Upper lobe of right lung (tissue), 1 donor: Measurements from ENCODE around the gene POFUT2. TPM values are rescaled to one million over a fixed set of nuclear protein-coding genes. Genes with fewer than 3 reads are reported as not detected.

ENCODE experiments used
- ATAC-seq: fragments of 200-7000 bp; cut with Tn5 transposase; one replicate; pipeline ENCODE4 v1.9.1; 2020; ENCODE audit warnings: mild to moderate bottlenecking, moderate library complexity
- DNase-seq: peaks from one replicate; pipeline ENCODE4 v3.0.0-alpha.2; 2020
- H3K27ac ChIP-seq: fragments of 200-600 bp; one replicate; pipeline ENCODE4 v1.8.0; 2022
- H3K27me3 ChIP-seq: fragments of 200-600 bp; one replicate; pipeline ENCODE4 v1.8.0; 2022; ENCODE audit warnings: mild to moderate bottlenecking
- H3K36me3 ChIP-seq: fragments of 200-600 bp; one replicate; pipeline ENCODE4 v1.8.0; 2022
- H3K4me1 ChIP-seq: fragments of 200-600 bp; one replicate; pipeline ENCODE4 v1.8.0; 2022
- H3K4me3 ChIP-seq: fragments of 200-600 bp; one replicate; pipeline ENCODE4 v1.8.0; 2022; ENCODE audit warnings: mild to moderate bottlenecking
- H3K9me3 ChIP-seq: fragments of 200-600 bp; one replicate; pipeline ENCODE4 v1.8.0; 2022
- CTCF ChIP-seq: fragments of 200-600 bp; IDR thresholded peaks from one replicate; pipeline ENCODE4 v1.8.0; 2022; ENCODE audit warnings: antibody characterized with exemption
- intact Hi-C: fragments of 100-400 bp; cut with DNase I; formaldehyde crosslinking; loops from one replicate; pipeline ENCODE4 v1.11.0; 2022
- total RNA-seq: library from RNA; stranded (reverse); fragmentation: NEBNext Ultra II Directional; extraction: Animal tissue kit (Norgen Biotek cat#: 25700); gene quantifications from one replicate; pipeline ENCODE4 v1.2.1, GENCODE V29; 2021
- donor health status: DM: no; HTN: yes; CAD: no; lungs with severe emphysema.

POFUT2 gene
- total RNA-seq, 1 donor from 2014 or later, result 29.0 TPM

- Histone ChIP-seq H3K9me3 (no peaks in the 10 kb centered on the region), H3K4me1 (peaks cover 3% of the 10 kb centered on the region), H3K4me3 (no peak overlapping the region), H3K27ac (no peak overlapping the region), H3K27me3 (peaks cover 17% of the 10 kb centered on the region), H3K36me3 (peaks cover 11% of the 10 kb centered on the region)
- intact Hi-C loops, result no loop called here
- DNase-seq (no peak), ATAC-seq (no peak)
- no peak for TF ChIP-seq CTCF
Measured at GRCh38 chr21:45259206-45259840, 28.4 kb downstream of the POFUT2 start.

- Histone ChIP-seq H3K4me1 (peaks cover 3% of the 10 kb centered on the region), H3K27ac (no peak overlapping the region), H3K4me3 (no peak overlapping the region), H3K27me3 (peaks cover 20% of the 10 kb centered on the region), H3K9me3 (no peaks in the 10 kb centered on the region), H3K36me3 (peaks cover 3% of the 10 kb centered on the region)
- intact Hi-C loops, result no loop called here
- no peak for TF ChIP-seq CTCF
- peak; percentile 52 for DNase-seq
- ATAC-seq, result no peak
Measured at GRCh38 chr21:45258466-45258865, 29.2 kb downstream of the POFUT2 start.

DNA sequence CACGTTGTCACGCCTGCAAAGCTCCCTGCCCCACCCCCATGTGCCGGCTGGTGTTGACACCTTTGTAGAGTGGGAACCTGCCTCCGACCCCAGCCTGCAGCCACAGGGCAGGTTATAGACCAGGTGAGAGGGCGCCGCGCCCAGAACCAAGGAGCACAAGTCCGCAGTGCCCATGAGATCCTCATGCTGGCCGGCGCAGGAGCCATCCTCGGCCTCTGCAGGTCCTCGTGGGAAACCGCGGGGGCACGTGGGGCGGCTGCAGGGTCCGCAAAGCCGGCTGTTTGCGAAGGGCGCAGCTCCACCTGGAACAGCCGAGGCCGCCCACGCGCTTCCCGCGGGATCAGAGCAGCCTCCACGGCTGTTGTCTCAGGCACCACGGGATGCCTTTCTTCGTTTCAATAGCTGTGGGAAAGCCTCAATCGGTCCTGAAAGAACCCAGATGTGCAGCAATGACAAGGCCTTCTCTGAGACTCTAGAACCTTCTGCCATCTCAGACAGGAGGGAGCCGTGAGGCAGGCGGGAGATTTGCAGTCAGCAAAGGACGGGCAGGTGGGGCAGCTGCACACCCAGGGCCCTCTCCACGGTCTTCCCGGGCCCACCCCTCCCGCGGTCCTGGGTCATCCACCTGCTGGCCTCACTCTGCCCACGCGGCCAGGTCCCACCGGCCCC, 29.9 kb downstream of the POFUT2 start:
- Histone ChIP-seq H3K36me3 (no peaks in the 10 kb centered on the region), H3K27me3 (peaks cover 20% of the 10 kb centered on the region), H3K9me3 (no peaks in the 10 kb centered on the region), H3K4me3 (no peak overlapping the region), H3K4me1 (peaks cover 3% of the 10 kb centered on the region), H3K27ac (no peak overlapping the region)
- ATAC-seq, result no peak
- intact Hi-C loops, result no loop called here
- DNase-seq, result no peak
- no peak for TF ChIP-seq CTCF

DNA sequence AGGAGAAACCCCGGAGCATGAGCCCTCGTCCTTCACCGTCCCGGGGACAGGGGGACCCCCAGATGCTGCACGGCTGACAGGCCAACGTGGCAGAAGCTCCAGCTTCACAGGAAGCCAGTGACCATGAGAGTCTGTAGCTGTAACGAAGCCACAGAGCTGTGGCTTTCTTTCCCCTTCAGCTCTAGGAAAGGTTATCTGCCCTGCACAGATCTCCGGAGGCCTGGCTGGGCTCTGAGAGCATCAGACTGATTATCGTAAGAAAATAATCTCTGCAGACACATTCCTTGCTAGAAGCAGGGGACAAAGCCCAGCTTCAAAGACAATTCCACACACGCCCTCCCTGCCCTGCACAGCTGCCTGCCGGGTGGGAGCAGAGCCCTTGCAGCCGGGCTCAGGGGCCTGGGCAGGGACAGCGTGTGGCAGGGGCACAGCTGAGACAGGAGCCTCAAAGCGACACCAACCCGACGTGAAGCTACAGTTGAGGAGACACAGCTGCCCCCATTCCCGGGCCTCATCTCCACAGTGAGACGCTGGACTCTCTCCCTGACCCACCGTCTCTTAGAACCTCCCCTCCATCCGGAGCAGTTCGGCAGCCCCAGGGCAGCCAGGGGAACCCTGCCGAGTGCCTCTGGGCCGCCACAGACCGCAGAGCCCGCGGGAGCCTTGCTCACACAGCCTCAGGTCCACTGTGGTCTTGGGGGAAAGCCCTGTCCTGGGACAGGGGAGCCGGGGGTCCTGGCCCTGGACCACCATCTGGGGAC, 30.6 kb downstream of the POFUT2 start:
- Histone ChIP-seq H3K27me3 (peaks cover 20% of the 10 kb centered on the region), H3K36me3 (no peaks in the 10 kb centered on the region), H3K9me3 (no peaks in the 10 kb centered on the region), H3K4me1 (peaks cover 3% of the 10 kb centered on the region), H3K4me3 (no peak overlapping the region), H3K27ac (no peak overlapping the region)
- no peak for DNase-seq
- intact Hi-C loops, result no loop called here
- no peak for TF ChIP-seq CTCF
- ATAC-seq, result no peak

DNA sequence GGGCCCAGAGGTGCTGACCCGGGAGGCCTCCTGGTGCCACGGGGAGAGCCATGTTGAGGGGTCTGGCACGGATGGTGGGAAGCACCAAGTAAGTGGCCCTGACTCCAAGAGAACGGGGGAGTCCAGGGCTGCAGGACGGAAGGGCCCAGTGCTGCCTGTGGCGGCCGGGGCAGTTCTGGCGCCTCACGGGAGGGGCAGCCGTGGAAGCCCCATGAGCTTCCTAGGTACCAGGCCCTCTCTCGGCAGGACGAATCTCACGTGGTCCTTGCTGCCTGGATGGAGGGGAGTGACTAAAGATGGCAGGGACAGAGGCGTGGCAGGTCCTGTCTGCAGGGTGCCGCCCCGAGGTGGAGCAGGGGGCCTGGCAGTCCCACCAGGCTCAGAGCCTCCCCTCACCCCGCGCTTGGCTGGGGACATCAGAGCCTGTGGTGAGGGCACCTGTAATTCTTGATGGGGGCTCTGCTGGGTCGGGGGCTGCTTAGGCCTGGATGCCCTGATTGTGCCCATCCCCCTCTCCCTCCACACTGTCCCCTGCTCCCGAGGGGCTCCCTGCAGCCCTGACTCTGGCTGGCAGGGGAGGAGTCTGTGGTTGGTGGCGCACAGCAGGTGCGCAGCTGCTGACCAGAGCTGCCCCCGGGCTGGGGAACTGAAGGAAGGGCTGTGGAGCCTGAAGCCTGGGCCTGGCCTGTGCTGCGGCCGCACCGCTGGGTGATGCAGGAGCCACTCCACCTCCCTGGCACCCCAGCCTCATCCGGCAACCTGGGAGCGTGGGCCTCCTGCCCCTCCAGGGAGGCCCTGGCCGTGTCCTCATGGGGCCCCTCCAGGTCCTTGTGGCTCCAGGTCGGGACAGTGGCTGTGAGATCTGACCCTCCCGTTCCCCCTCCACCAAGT, 31.4 kb downstream of the POFUT2 start:
- no peak for TF ChIP-seq CTCF
- H3K27me3 ChIP-seq, result peaks cover 20% of the 10 kb centered on the region
- DNase-seq (no peak), ATAC-seq (no peak)
- H3K27ac ChIP-seq, result no peak overlapping the region
- intact Hi-C loops, result no loop called here
- no peak overlapping the region for H3K4me3 ChIP-seq
- H3K36me3 ChIP-seq, result no peaks in the 10 kb centered on the region
- peaks cover 3% of the 10 kb centered on the region for H3K4me1 ChIP-seq
- H3K9me3 ChIP-seq, result no peaks in the 10 kb centered on the region
